ENCODE measurements around the gene ACOX3. TPM values are rescaled to one million over a fixed set of nuclear protein-coding genes. Genes with fewer than 3 reads are reported as not detected.

The ACOX3 gene
- total RNA-seq, 2 experiments from 2014 or later: 24.2 to 27.8 TPM

- Mint-ChIP-seq H3K27me3 (no peaks in the 10 kb centered on the region), H3K4me1 (ENCODE audit: low read depth) (peaks cover 6% of the 10 kb centered on the region), H3K27ac (no peak overlapping the region), H3K4me3 (no peak overlapping the region), H3K36me3 (ENCODE audit: low read depth) (peaks cover 10% of the 10 kb centered on the region), H3K9me3 (no peaks in the 10 kb centered on the region)
- POLR2A ChIA-PET: no interaction called here
- intact Hi-C loops (cut with micrococcal nuclease): no loop called here
- CTCF ChIA-PET: no interaction called here
- DNase-seq (no peak), ATAC-seq (no peak)
- no peak for TF ChIP-seq CTCF (IDR thresholded peaks at IDR 0.05)
Measured at GRCh38 chr4:8395504-8396296, 44.8 kb downstream of the ACOX3 start.

GRCh38 chr4:8394806-8395205, 45.7 kb downstream of the ACOX3 start:
- Mint-ChIP-seq H3K4me3 (no peak overlapping the region), H3K4me1 (ENCODE audit: low read depth) (peaks cover 6% of the 10 kb centered on the region), H3K27me3 (no peaks in the 10 kb centered on the region), H3K36me3 (ENCODE audit: low read depth) (peaks cover 10% of the 10 kb centered on the region), H3K9me3 (no peaks in the 10 kb centered on the region), H3K27ac (no peak overlapping the region)
- intact Hi-C loops (cut with micrococcal nuclease): no loop called here
- ChIA-PET POLR2A (no interaction called here), CTCF (interaction anchor here (1.2 kb wide), 1 partner anchor 153 kb away, joined by 3 read pairs; no protein-coding TSS in a partner anchor)
- no peak for TF ChIP-seq CTCF (IDR thresholded peaks at IDR 0.05)
- DNase-seq (no peak), ATAC-seq (no peak)

GRCh38 chr4:8394061-8394519, 46.4 kb downstream of the ACOX3 start:
- CTCF ChIA-PET: interaction anchor here (1.2 kb wide), 1 partner anchor 152 kb away, joined by 3 read pairs; no protein-coding TSS in a partner anchor
- H3K9me3 Mint-ChIP-seq: no peaks in the 10 kb centered on the region

GRCh38 chr4:8393593-8394038, 46.9 kb downstream of the ACOX3 start:
- no peak for ATAC-seq
- DNase-seq: no peak
- intact Hi-C loops (cut with micrococcal nuclease): no loop called here
- Mint-ChIP-seq H3K4me3 (no peak overlapping the region), H3K9me3 (no peaks in the 10 kb centered on the region), H3K36me3 (ENCODE audit: low read depth) (peaks cover 10% of the 10 kb centered on the region), H3K27ac (no peak overlapping the region), H3K27me3 (no peaks in the 10 kb centered on the region), H3K4me1 (ENCODE audit: low read depth) (peaks cover 6% of the 10 kb centered on the region)
- ChIA-PET CTCF (interaction anchor here (1.2 kb wide), 1 partner anchor 152 kb away, joined by 3 read pairs; no protein-coding TSS in a partner anchor), POLR2A (no interaction called here)
- TF ChIP-seq CTCF (IDR thresholded peaks at IDR 0.05): no peak

More at GRCh38 chr4:8394061-8394519, 46.4 kb downstream of the ACOX3 start:
- Mint-ChIP-seq H3K27me3 (no peaks in the 10 kb centered on the region), H3K36me3 (ENCODE audit: low read depth) (peaks cover 10% of the 10 kb centered on the region), H3K4me3 (no peak overlapping the region), H3K4me1 (ENCODE audit: low read depth) (peaks cover 6% of the 10 kb centered on the region), H3K27ac (no peak overlapping the region)
- no peak for ATAC-seq
- intact Hi-C loops (cut with micrococcal nuclease): no loop called here
- DNase-seq: no peak
- TF ChIP-seq CTCF (IDR thresholded peaks at IDR 0.05): no peak
- POLR2A ChIA-PET: no interaction called here

- Mint-ChIP-seq H3K4me3 (no peak overlapping the region), H3K27me3 (no peaks in the 10 kb centered on the region), H3K27ac (no peak overlapping the region), H3K36me3 (ENCODE audit: low read depth) (peaks cover 13% of the 10 kb centered on the region), H3K9me3 (no peaks in the 10 kb centered on the region), H3K4me1 (ENCODE audit: low read depth) (peaks cover 6% of the 10 kb centered on the region)
- ChIA-PET POLR2A (no interaction called here), CTCF (interaction anchor here (1.8 kb wide), 1 partner anchor 125 kb away, joined by 5 read pairs; no protein-coding TSS in a partner anchor)
- ATAC-seq (no peak), DNase-seq (peak; percentile 10)
- TF ChIP-seq CTCF (IDR thresholded peaks at IDR 0.05): no peak
- intact Hi-C loops (cut with micrococcal nuclease): no loop called here
Measured at GRCh38 chr4:8392591-8393190, 47.8 kb downstream of the ACOX3 start.

Measured in activated CD8-positive, alpha-beta T cell treated with anti-CD3 and anti-CD28 coated beads for 36 hours (primary cell).